GM12873 (cell line): ENCODE measurements around the gene ATP10A.

Experiments
- TF ChIP-seq, protein P1 (sequence below): IDR thresholded peaks from 2 replicates; pipeline ENCODE4 v1.5.1; 2012; ENCODE audit warnings: low read depth, mild to moderate bottlenecking, moderate library complexity, low read length, control low read depth; ENCODE audit not compliant: insufficient read depth; ENCODE audit errors: missing control alignments

The ATP10A gene

DNA sequence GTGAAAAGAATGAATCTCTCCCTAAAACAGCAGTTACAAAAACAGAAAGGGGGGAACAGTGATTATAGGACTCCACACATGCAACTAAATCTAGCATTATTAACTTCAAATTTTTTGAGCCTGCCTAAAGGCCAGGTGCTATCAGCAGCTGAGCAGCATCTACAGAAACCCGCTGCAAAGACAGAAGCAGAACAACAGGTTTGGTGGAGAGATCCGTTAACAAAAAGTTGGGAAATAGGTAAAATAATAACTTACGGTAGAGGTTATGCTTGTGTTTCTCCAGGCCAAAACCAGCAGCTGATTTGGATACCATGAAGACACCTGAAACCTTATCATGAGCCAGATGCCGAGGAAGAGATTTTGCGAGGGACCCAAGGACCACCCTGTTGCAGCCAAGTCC lies 222.7 kb downstream of the ATP10A start:
- TF ChIP-seq, protein P1, sequence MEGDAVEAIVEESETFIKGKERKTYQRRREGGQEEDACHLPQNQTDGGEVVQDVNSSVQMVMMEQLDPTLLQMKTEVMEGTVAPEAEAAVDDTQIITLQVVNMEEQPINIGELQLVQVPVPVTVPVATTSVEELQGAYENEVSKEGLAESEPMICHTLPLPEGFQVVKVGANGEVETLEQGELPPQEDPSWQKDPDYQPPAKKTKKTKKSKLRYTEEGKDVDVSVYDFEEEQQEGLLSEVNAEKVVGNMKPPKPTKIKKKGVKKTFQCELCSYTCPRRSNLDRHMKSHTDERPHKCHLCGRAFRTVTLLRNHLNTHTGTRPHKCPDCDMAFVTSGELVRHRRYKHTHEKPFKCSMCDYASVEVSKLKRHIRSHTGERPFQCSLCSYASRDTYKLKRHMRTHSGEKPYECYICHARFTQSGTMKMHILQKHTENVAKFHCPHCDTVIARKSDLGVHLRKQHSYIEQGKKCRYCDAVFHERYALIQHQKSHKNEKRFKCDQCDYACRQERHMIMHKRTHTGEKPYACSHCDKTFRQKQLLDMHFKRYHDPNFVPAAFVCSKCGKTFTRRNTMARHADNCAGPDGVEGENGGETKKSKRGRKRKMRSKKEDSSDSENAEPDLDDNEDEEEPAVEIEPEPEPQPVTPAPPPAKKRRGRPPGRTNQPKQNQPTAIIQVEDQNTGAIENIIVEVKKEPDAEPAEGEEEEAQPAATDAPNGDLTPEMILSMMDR: no peak

- TF ChIP-seq, protein P1: no peak
These were observed 227.9 kb downstream of the ATP10A start for GRCh38 chr15:25635191-25635590.

- TF ChIP-seq, protein P1: no peak
These were observed 229.3 kb downstream of the ATP10A start for GRCh38 chr15:25633862-25634261.

DNA sequence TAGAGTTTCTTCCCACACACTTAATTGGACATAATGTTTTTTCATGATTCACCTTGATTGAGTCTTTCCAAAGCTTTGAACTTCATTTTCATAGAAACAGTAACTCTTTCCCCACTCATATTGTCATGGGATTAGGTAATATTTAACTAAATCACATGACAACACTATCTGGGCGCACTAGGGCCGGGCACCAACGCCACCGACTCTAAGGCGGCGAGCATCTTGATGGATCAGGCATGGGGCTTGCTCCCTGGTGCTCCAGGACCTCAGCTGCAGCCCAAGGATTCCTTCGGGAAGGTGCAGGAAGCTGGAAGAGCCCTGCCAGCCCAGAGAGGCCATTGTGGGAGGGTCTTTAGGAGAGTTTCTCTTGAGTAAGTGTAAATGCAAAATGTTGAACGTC lies 231.2 kb downstream of the ATP10A start:
- TF ChIP-seq, protein P1: no peak
